Left renal pelvis (tissue), 4 donors: ENCODE measurements around the gene IL1RL1. TPM values are rescaled to one million over a fixed set of nuclear protein-coding genes. Genes with fewer than 3 reads are reported as not detected.

ENCODE experiments used
- DNase-seq, 4 donors: peaks; one replicate each; pipeline ENCODE4 v3.0.0-alpha.2; 2013; ENCODE audit warnings: low read depth in 4 of 4, low spot score in 3 of 4
- polyA plus RNA-seq, 4 donors: library from polyadenylated mRNA; unstranded; fragments of 120-200 nt; gene quantifications; one replicate each; pipeline ENCODE4 v1.2.1, GENCODE V29; 2013; ENCODE audit not compliant: insufficient read length in 4 of 4

IL1RL1 gene
- polyA plus RNA-seq, 4 donors: 0.10 to 0.92 (median 0.59) TPM

DNA sequence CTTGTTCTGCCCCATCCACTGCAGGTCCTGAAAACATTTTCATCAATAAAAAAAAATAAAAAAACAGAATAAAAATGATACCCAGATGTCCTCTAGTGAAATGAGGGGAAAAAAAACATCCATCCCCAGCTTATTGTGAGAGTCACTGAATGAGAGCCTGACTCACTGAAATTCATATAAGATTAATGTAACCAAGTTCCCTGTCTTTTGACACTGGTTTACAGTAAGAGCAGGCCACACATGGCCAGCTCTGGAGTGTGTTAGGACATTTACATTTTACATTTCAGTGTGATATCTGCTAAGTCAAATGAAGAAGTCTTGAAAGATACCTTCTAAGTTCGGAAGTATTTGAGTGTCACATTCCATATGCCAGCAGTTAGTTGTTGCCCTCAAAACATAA is 23.1 kb downstream of the IL1RL1 start:
- DNase-seq: no peak

- DNase-seq: no peak
Measured at GRCh38 chr2:102335871-102336366, 24.6 kb downstream of the IL1RL1 start.

DNA sequence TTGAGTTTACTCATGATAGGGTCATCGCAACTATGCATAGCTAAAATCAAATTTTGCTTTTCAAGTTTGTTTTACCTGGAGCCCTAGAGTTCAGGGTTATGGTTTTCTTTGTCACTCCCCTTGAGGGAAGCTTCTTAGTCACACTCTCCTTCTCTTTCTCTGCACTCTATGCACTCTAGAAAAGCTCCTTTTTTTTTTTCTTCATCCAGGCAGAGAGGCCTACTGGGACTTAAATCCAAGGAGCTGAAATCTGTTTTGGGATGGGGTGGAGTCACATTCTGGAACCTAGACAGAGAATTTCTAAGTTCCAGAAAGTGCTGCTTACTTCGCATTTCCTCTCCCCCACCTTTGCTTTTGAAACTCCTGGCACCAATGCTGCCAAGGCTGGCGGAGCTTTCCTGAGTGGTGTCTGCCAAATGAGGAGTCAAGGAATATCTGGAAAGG is 25.2 kb downstream of the IL1RL1 start:
- DNase-seq: no peak

DNA sequence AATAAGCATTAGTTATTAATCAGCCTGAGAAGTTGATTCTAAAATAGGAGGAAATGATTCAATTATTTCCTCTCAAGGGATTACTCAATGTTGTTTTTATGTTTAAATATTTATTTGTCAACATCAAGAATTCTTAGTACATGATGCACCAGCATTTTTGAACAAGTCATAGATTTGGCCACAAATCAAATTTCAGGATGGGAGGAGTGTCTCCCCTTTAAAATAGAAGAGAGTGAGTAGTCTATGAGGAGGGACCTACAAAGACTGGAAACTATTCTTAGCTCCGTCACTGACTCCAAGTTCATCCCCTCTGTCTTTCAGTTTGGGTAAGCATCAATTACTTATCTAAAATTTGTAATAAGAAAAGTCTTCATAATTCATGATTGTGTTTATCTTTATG is 25.6 kb downstream of the IL1RL1 start:
- DNase-seq: no peak

- no peak for DNase-seq
Measured at GRCh38 chr2:102337481-102338386, 26.4 kb downstream of the IL1RL1 start.

GRCh38 chr2:102340778-102341177 is 29.4 kb downstream of the IL1RL1 start:
- no peak for DNase-seq

DNA sequence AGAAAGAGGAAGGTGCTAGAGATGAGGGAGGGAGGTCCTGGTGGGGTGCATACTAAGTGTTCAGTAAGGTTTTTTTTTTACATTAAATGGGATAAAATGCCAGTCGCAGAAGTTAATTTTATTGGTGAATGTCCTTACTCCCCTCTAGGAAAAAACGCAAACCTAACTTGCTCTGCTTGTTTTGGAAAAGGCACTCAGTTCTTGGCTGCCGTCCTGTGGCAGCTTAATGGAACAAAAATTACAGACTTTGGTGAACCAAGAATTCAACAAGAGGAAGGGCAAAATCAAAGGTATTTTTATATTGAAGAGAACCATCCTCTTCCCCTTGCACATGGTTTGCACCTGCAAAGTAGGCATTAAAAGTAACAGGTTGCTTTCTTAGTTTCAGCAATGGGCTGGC is 31.5 kb downstream of the IL1RL1 start:
- DNase-seq: no peak

DNA sequence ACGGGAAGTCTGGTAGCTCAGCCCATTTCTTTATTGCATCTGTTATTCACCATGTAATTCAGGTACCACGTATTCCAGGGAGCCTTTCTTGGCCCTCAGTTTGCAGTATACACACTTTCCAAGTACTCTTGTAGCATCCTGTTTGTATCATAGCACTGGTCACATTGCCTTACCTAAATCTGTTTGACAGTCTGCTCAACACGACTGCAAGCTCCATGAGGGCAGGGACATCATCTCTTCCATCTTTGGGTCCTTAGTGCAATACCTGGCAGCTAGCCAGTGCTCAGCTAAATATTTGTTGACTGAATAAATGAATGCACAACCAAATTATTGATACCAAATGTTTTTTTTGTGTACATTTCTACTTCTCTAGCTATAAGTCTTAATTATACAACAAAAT is 33.0 kb downstream of the IL1RL1 start:
- no peak for DNase-seq

DNA sequence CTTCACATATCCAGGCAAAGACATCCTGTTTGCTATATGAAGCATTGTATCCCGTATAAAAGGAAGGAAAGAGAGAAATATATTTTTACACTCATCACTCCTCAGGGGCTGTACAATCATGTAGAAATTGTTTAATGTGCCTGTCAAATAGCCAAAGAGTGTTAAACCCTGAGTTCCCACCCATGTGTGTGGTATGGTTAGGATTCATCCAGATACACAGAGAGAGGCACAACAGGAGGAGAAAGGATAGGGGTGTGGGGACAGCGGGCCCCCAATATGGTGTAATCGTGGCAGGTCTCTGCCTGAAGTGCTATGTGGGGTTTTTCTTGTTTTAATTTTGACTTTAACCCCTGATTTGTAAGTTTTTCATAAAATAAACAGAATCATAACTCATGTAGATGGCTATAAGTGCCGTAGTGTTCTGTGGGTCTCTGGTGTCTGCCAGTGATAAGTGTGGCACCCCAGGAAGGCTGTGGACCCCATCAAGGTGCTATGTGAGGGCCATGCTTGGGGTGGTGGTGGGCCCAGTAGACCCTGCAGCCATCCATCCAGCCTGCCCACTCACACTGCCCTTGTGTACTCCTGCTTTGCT is 34.1 kb downstream of the IL1RL1 start:
- no peak for DNase-seq

DNA sequence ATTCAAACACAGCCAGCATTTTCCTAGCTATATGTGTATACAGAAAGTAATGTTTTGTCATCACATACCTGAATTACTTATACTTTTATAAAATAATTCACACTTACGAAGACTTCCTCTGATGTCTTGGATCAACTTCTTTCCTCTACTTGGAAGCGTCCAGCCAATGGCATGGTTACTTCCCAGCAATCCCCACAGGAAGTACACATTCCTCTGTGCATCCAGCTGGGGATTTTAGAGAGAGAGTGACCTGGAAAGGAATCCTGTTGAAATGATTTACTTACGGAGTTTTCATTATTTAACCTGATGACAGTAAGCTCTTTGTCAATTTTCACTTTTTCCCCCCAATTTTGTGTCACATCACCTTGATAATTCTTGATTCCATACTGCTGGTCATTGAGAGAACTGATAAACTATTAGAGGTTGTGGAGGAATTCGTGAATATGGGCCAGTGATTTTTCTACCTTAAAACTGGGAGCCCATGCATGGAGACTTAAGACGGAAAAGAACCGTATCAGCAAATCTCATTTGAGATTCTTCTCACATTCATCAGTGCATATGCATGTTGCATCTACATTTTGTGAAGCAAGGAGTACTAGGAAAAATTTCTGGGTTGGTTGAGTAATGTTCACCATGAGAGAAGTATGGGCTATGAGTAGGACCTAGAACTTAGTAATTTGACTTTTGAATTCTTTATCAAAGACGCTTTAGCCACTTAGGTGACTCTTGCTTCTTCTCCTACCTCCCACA is 35.2 kb downstream of the IL1RL1 start:
- DNase-seq: no peak

GRCh38 chr2:102350137-102350793 is 38.9 kb downstream of the IL1RL1 start:
- DNase-seq: no peak

DNA sequence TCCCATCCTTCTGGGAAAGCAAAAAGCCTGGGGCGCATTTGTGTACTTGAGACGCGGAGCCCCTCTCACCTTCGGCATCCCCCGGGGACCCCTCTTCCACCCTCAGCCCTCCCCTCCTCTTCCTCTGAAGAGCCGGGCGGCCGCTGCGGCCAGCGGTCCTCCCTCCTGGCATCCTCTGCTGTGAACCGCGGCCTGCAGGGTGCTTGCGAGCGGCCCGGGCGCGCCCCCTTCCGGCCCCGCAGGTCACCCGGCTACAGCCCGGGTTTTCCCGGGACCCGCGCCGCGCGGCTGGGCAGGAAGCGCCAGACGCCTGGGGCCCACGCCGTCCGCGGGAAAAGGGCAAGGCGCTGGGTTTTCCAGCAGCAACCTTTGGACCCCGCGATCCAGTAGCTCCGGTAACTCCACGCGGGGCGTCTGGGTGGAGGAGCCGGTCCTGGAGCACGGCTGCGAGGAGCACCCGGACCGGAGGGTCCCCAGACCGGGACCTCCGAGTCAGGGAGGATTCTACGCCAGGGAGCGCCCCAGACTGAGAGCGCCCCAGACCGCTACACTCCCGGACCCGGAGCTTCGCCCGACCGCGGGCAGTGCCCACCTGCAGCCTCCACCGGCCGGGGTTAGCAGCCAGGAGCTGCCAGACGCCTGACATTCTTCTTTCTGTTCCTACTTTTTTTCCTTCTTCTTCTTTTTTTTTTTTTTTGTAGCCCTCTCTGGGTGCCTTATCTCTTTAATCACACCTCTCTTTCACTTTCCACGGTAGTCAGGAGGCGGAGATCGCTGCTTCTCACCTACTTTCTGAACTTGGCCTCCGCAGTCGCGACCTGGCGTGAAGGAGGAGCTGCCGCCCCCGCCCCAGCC is 44.4 kb downstream of the IL1RL1 start, which contains the start of gene IL18R1:
Gene IL18R1, plus strand, starts transcription at position 271 of the 855 bp plus-strand sequence. CDS start 6,865 bp downstream, outside the sequence.
- peak in 3 of 4 donors; percentile 36 to 61 (median 49) for DNase-seq

- no peak for DNase-seq
Measured at GRCh38 chr2:102356381-102356712, 45.0 kb downstream of the IL1RL1 start.

GRCh38 chr2:102356741-102357140 is 45.4 kb downstream of the IL1RL1 start:
- DNase-seq: no peak

DNA sequence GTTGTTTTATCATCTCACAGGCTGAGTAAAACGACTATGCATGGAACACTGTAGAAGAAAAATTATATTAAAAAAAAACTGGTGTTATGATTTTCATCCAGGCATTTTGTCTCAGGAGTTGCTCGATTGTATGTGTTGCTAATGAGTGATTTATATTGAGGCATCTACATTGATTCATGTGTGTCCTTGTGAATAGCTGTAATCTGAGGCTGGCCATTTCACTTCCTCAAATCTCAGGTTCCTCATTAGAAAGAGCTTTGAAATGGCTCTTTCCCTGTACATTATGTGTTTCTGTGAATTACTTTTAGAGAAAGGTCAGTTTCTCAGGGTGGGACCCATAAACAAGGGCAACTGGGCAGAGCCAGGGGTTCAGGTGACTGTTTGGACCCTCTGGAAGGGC is 46.6 kb downstream of the IL1RL1 start:
- no peak for DNase-seq

DNA sequence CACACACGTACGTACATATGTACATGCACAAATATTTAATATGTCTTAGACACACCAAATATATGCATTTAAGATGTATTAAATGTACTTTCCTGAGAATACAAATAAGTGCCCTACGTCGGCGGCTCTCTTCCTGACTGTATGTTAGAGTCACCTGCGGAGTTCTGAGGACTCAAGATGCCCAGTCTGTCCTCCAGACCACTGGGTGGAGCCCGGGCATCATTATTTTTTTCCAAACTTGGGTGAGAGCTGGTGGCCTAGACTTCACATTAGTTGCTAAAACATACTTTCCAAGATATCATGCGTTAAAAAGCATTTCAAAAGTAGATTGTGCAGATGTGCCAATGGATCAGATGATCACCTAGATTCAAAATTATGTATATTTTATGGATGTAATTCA is 47.1 kb downstream of the IL1RL1 start:
- DNase-seq: no peak

DNA sequence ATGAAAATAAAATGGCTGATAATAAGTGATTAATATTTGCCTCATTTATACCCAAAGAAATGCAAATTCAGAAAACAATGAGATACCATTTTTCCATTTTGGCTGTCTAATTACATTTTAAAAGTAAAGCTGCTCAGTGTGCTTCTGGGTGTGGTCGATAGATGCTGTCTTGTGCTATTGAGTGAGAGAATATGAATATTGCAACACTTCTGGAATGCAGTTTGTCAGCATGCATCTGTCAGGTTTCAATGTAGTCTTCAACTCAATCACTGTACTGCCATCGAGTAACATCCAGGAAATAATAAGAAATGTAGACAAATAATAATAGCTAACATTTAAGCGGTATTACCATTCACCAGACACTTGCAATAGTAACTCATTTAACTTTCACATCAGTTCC is 48.2 kb downstream of the IL1RL1 start:
- DNase-seq: no peak

DNA sequence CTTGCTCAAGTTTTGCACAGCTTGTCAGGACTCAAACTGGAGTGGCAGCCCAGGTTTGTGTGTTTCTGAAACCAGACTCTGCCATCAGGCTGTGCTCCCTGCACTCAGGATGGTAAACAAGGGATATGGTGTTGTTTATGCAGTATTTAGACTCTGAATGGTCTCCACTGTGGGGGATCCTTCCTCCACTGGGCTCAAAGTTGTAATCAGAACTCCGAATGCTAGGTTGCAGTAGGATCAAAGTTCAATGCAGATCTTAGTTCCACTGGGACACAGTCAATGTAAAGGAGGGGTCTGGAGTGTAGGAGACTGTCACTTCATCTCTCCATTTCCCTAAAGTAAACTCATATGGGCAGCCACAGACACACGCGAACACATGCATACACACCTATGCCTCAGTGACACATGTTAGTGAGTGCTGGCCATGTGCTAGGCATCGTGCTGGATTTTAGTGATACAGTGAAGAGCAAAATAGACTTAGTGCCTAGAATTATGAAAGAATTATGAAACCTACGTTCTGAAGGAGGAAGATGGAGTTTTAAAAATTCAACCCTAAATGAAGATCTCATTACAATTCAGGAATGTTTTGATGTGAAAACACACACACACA is 50.4 kb downstream of the IL1RL1 start:
- DNase-seq: no peak

- no peak for DNase-seq
Measured at GRCh38 chr2:102365763-102366162, 54.4 kb downstream of the IL1RL1 start.
